Measurements from ENCODE around the gene TPBG. TPM values are rescaled to one million over a fixed set of nuclear protein-coding genes. Genes with fewer than 3 reads are reported as not detected.
A peak's percentile ranks its signal among the peaks of the same experiment; 100 is the strongest.

TPBG gene, protein sequence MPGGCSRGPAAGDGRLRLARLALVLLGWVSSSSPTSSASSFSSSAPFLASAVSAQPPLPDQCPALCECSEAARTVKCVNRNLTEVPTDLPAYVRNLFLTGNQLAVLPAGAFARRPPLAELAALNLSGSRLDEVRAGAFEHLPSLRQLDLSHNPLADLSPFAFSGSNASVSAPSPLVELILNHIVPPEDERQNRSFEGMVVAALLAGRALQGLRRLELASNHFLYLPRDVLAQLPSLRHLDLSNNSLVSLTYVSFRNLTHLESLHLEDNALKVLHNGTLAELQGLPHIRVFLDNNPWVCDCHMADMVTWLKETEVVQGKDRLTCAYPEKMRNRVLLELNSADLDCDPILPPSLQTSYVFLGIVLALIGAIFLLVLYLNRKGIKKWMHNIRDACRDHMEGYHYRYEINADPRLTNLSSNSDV
- total RNA-seq (2014; rRNA removed; shearing (Covaris generic); ENCODE audit: low replicate concordance), result 6.2 and 7.9 TPM in 2 replicates

DNA sequence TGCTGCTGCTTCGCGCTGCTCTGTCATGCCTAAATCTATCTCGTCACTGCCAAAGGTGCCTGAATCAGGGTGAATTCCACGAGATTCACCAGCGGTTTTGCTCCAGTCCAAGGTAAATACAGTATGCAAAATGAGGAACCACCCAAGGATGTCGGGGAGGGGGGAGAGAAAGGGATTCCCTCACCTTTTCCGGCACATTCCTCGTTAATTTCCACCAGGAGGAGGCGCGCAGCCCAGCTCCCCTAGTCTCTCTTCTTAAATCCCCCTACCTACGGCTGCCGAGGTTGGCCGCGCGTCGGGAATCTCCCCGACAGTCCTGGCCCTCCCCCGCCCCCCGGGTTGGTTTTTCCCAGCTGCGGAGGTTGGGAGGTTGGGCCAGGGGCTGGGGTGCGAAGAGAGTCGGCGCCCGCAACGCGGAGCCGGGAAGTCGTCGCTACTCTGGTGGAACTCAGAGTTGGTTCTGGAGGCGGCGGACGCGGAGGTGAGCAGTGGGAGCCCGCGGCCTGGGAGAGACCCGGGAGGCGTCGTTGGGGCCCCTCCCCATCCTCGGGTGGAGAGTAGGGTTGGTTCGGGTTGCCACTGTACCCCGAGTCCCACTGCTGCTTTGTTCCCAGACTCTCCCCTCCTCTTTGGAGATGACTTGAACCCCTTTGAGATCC lies at the start of gene TPBG:
TPBG (plus strand) TSS at position 390 of the 659 bp plus-strand sequence. CDS start 1,145 bp downstream, outside the sequence.
- no peaks in the 10 kb centered on the region; the same call in 1 of the 2 replicates for H3K27me3 ChIP-seq
- peak; percentile 70 for DNase-seq
- peaks cover 4% of the 10 kb centered on the region for H3K36me3 ChIP-seq
- peak within 1 kb of the TSS; percentile 69 for H3K4me3 ChIP-seq
- no peaks in the 10 kb centered on the region for H3K9me3 ChIP-seq

DNA sequence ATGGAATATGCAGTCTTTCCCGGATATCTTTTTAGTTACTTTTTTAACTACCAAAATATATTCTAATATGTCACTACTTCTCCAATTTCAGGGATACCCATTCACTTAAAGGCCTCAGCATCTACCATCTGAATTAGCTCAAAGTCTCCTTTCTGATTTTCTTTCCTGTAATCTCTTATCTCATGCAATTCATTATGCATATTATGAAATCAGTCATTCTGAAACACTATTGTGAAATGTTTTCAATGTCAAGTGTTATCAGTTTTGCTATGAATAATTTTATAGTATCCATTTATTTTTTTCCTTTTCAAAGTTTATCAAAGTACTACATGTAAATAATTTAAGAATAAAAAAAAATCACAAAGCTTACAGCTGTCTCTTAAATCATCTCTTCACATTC lies 41.2 kb upstream of the TPBG start:
- H3K4me3 ChIP-seq, result no peak overlapping the region

DNA sequence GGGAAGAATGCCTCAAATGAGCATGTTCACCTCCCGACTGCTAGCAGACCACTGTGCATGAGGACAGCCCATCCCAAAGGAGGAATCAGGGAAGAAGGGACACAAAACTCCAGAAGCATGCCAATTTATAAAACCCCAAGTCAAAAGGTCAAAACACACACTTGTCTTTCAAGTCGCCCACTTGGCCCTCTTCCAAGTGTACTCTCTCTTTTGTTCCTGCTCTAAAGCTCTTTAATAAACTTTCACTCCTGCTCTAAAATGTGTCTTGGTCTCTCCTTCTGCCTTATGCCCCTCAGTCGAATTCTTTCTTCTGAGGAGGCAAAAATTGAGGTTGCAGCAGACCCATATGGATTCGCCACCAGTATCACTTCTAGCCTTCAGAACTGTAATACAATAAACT lies 33.9 kb upstream of the TPBG start:
- H3K9me3 ChIP-seq, result no peaks in the 10 kb centered on the region
- H3K36me3 ChIP-seq, result no peaks in the 10 kb centered on the region
- no peaks in the 10 kb centered on the region for H3K27me3 ChIP-seq
- no peak overlapping the region for H3K4me3 ChIP-seq
- no peak for DNase-seq

More for the DNA sequence above, 41.2 kb upstream of the TPBG start:
- Histone ChIP-seq H3K27me3 (peaks cover 4% of the 10 kb centered on the region; the same call in 1 of the 2 replicates), H3K9me3 (no peaks in the 10 kb centered on the region), H3K36me3 (no peaks in the 10 kb centered on the region)
- DNase-seq, result no peak

DNA sequence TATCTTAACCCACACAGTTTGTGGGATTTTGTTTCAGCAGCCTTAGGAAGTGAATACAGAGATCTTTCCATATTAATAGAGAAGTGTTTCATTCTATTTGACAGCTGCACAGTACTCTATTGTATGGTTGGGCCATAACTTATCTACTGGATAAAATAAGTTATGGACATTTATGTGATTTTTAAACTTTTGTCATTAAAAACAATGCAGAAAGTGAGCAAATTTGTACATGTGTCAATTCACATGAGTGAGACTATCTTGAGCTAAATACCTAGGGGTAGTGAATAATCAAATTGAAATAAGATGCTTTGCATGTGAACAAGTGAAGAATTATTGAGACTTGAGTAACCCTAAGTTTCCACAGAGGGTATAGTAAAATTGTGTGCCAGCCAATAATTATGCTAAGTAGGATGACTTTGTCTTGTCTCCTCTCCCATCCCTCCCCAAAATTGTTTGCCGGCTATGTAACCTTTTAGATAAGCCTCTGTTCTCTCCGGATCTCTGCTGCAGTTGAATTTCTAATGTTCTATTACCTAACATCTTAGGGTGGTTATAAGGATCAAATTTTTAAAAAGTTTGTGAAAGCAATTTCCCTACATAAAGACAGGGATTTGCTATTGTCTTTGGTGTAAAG lies 33.3 kb upstream of the TPBG start:
- DNase-seq, result no peak
- Histone ChIP-seq H3K4me3 (no peak overlapping the region), H3K9me3 (no peaks in the 10 kb centered on the region), H3K36me3 (no peaks in the 10 kb centered on the region), H3K27me3 (no peaks in the 10 kb centered on the region)

DNA sequence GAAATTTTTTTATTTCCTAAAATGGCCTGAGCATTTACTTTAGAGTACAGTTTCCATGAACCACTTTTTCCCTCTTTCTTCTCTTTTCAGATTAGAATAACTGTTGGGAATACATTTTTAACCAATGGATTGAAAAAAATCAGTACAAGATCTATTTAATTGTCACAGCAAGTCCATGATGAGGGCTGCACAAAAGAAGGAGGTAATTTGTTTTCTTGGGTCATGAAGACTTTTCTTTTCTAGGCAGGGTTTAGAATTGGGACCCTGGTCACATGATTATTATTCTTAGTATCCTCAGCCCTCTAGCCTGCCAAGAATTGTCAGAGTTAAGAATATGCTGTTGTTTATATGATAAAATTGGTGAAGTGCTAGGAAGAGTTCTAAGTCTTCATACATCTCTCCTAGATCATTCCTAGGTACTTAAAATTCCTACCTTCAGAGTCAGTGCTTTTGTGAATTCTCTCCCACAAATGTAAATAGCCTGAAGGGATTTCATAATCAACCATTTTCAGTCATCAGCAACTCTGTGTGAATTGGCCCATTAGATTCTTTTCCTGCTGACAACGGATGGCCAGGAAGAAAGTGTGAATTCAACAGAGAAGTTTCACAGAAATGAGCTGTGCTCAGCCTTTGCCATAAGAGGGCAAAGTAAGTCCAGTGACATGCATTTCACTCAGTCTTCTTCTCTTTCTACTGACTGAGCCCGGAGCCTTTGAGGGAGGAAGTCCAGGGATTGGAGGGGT lies 32.4 kb upstream of the TPBG start:
- peak; percentile 34 for DNase-seq
- Histone ChIP-seq H3K9me3 (no peaks in the 10 kb centered on the region), H3K27me3 (no peaks in the 10 kb centered on the region), H3K4me3 (no peak overlapping the region), H3K36me3 (no peaks in the 10 kb centered on the region)

DNA sequence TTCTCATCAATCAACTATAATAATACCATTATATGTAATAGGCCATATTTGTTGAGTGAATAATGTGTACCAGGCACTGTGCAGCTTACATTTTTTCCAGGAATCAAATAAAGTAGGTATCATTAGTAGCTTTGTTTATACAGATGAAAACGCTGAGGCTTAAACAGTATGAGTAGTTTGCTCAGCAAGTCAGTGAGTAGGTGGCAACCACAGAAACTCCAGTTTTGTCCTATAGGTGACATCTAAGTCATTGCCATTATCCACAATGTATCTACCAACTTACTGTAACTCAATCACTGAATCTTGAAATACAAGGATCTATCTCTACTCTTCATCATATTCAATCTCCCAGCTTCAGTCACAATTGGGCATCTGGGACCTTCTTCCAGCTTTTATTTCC lies 29.8 kb upstream of the TPBG start:
- Histone ChIP-seq H3K27me3 (no peaks in the 10 kb centered on the region), H3K36me3 (no peaks in the 10 kb centered on the region), H3K4me3 (no peak overlapping the region)

DNA sequence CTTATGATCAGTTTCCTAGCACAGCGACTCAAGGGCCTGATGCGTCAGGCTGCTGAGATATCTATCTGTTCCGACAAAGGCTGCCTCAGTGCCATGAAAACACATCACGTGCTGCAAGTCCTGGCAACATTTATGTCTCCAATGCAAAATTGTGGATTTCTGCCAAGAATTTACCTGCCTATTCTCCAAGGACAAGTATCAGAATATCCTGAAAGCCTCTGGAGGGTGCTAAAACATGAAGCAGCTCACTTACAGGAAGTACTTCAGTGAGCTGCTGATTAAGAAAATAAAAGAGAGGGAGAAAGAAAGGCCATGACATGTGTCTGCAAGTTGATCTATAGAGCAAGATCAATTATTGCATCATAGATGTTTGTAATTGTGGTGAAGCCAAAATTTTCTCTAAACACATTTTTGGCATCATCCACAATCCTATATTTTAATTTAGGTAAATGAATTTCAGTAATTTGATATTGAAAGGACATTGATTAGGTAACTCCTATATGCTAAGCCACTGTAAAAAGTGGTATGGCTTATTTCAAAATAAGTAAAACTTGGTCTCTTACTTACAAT lies 25.8 kb upstream of the TPBG start:
- H3K27me3 ChIP-seq, result no peaks in the 10 kb centered on the region
- H3K4me3 ChIP-seq, result no peak overlapping the region
- H3K9me3 ChIP-seq, result no peaks in the 10 kb centered on the region
- H3K36me3 ChIP-seq, result no peaks in the 10 kb centered on the region
- DNase-seq, result no peak

More for the DNA sequence above, 29.8 kb upstream of the TPBG start:
- H3K9me3 ChIP-seq, result no peaks in the 10 kb centered on the region
- no peak for DNase-seq

DNA sequence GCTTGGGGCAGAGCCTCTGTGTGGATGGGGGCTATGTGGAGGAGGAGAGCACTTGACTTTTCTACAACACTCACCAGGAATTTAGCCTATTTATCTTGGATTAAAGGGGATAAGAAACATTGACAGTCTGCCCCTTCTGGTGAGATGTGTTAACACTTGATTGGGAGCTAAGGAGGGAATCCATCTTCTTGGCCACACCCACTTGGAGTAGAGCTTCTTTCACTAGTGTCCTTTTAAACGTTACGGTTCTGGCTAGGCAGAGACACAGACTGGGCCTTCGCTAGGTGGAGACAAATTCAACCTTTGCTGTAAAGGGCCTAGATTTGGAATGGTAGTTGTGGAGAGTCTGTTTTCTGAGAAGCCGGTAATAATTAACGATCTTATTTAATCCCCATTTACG lies 15.5 kb upstream of the TPBG start:
- DNase-seq, result no peak
- Histone ChIP-seq H3K27me3 (no peaks in the 10 kb centered on the region), H3K9me3 (peaks cover 2% of the 10 kb centered on the region; the same call in 1 of the 2 replicates), H3K36me3 (no peaks in the 10 kb centered on the region), H3K4me3 (no peak overlapping the region)

DNA sequence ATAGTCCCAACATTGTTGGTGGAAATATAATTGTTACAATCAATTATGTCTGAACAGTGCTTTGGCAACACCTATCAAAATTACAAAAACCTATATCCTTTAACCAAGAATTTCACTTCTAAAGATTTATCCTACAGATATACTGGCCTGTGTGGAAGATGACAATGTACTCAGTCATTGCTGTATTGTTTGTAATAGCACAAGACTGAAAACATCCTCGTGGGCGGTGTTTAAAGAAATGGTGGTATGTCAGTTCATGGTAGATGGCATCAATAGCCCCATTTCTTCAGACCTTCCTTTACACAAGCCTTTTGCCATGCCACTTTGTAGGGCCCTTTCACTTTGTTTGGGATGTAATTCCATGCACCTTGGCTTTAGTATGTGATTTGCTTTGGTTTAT lies 9.8 kb upstream of the TPBG start:
- no peak for DNase-seq
- Histone ChIP-seq H3K36me3 (no peaks in the 10 kb centered on the region), H3K9me3 (no peaks in the 10 kb centered on the region), H3K4me3 (no peak overlapping the region), H3K27me3 (no peaks in the 10 kb centered on the region)

DNA sequence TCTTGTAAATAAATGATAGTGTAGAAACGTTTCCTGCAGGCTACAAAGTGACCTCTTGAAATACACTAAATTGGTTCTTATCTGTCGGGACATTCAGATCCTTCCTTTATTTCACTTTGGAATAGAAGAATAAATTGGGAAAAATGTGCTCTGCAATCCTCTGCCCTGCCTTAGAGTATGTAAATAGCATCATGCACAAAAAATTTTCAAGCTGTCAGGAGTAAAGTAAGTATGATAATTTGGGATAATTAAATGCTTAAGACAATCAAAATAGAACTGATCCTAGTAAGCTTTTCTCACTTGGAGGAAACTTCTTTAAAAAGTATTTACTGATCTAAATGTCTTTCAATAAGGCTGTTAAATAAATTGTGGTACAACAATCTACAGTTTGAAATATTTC lies 3.1 kb upstream of the TPBG start:
- DNase-seq, result no peak
- no peaks in the 10 kb centered on the region for H3K9me3 ChIP-seq
- no peaks in the 10 kb centered on the region; the same call in none of the 2 replicates for H3K36me3 ChIP-seq
- H3K27me3 ChIP-seq, result no peaks in the 10 kb centered on the region; the same call in 1 of the 2 replicates
- no peak overlapping the region for H3K4me3 ChIP-seq

DNA sequence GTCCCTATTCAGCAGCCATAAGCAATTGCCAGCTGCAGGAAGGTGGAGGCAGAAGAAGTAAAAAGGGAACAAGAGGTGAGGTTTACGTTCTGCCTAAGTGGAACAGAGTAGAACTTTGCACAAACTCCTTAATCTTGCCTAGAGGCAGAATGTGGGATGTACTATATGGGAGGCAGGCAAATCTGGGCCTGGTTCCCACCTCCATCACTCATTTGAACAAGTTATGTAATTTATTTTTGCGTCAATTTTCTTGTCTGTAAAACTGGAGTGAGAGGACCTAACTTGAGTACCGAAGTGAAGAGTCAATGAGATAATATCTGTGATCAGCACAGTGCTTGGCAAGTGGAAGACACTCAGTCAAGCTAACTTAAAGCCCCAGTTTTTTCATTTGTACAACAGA lies 2.0 kb upstream of the TPBG start:
- H3K9me3 ChIP-seq, result no peaks in the 10 kb centered on the region
- DNase-seq, result no peak
- no peaks in the 10 kb centered on the region; the same call in 1 of the 2 replicates for H3K27me3 ChIP-seq
- H3K36me3 ChIP-seq, result peaks cover 4% of the 10 kb centered on the region
- H3K4me3 ChIP-seq, result no peak overlapping the region

DNA sequence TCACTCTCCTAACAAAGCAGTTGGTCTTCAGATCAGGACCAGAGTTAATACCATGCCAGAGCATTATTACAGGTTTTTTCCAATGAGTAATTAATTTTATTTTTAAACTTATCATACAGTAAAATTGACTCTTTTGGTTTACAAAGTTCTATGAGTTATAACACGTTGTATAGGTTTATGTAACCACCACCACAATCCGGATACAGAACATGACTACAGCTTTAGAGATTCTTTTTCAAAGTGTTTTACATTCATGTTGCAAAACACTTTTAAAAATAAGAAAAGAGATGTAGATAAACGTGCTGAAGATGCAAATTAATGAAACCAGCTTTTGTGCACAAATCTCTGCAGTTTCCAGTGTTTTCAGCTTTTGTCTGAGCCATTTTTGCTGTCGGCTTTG lies 1.5 kb upstream of the TPBG start:
- H3K4me3 ChIP-seq, result no peak overlapping the region
- no peaks in the 10 kb centered on the region; the same call in 1 of the 2 replicates for H3K27me3 ChIP-seq
- no peaks in the 10 kb centered on the region for H3K9me3 ChIP-seq
- DNase-seq, result no peak
- peaks cover 4% of the 10 kb centered on the region for H3K36me3 ChIP-seq

DNA sequence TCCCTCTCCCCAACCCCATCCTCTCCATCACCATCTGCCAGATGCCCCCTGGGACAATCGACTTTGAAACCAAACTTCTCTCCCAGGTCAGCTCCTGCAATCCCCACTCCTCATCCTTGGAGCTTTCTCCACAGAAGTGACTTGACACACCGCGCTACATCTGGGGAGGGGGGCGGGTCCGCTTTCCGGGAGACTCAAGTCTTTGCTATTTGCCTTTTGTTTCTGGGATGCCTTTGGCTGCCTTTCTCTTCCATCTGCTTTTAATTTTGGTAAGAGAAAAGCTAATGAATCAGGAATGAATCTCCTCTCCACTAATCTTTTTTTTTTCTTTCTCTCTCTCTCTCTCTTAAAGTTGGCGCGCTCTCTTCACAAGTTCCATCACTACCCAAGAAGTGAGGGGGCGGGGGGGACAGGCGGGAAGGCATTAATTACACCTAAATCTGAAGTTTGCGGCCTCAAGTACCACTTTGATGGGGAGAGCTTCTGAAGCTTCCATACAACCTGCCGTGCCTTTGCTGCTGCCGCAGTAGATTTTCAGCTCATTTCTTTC lies 664 bp upstream of the TPBG start:
- no peaks in the 10 kb centered on the region; the same call in 1 of the 2 replicates for H3K27me3 ChIP-seq
- peaks cover 4% of the 10 kb centered on the region for H3K36me3 ChIP-seq
- DNase-seq, result peak; percentile 56
- H3K9me3 ChIP-seq, result no peaks in the 10 kb centered on the region
- H3K4me3 ChIP-seq, result peak overlapping the region; percentile 69

DNA sequence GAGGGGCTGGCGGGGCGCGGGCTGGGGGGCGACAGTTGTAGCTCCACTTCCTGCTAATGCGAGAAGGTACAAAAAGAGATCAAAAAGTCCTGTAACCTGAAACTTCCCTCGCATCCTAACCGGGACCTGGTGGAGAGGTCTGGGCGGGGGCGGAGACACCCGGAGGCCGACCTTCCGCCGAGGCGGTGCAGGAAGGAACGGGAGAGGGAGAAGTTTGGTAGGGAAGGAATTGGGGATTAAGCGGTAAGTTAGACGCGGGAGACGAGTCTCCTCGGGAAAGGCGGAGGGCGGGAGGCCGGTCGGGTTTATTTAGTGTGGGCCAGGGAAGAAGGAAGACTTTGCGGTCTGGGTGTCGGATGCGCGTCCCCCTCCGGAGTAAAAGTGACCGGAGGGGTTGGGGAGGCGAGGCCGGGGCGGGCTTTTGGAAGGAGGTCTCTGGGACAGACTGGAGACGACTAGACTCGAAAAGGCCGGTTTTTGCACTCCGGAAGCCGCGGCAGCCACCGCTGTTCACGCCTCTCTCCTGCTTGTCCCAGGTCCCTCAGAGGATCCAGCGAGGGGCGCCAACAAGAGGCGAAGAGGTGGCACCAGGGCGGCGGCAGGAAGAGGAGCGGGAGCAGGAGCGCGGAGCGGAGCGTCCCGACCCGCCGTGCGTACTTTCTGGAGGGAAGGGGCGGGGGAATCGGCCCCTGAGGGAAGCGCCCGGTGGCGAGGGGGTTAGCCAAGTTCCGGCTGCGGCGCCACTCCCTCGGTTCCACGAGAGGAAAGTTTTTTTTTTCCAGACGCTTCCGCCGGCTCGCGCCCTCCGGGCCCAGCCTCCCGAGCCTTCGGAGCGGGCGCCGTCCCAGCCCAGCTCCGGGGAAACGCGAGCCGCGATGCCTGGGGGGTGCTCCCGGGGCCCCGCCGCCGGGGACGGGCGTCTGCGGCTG lies 734 bp downstream of the TPBG start:
- peak; percentile 70 for DNase-seq
- H3K9me3 ChIP-seq, result no peaks in the 10 kb centered on the region
- H3K36me3 ChIP-seq, result peaks cover 4% of the 10 kb centered on the region
- H3K27me3 ChIP-seq, result no peaks in the 10 kb centered on the region; the same call in 1 of the 2 replicates
- peak overlapping the region; percentile 69 for H3K4me3 ChIP-seq

All from MG63 (cell line).